ENCODE data around the gene PGM1.

DNA sequence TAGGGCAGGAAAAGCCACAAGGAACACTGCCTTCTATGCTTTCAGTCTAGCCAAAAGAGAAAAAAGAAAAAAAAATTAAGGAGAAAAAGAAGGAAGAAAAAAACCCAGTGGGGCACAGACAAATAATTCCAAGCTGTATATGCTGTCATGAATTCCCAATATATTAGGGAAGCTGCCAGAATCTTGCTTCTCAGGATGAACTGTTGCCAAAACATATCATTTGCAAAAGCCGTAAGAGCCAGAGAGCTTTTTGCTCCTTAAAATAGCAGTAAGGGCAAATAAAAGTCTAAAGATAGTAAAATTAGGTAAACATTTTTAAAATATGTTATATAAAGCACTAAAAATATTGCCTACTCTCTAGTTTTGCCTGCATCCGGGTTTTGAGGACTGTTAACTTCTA is 52.1 kb downstream of the PGM1 start:
- TF ChIP-seq CTCF (IDR thresholded peaks at IDR 0.05) = no peak
- TF ChIP-seq POLR2A (IDR thresholded peaks at IDR 0.05) = no peak

All from thyroid gland (tissue), 4 donors.